Measurements from ENCODE around the gene SNW1.

- TF ChIP-seq SP1 (CRISPR knock-in tag; conservative IDR thresholded peaks at IDR 0.05) (no peak), CBFB (CRISPR knock-in tag; IDR thresholded peaks at IDR 0.05; ENCODE audit: low read depth) (no peak), NR1H2 (CRISPR knock-in tag; IDR thresholded peaks at IDR 0.05) (no peak), ZNF121 (CRISPR knock-in tag; IDR thresholded peaks at IDR 0.05) (no peak), ATF3 (CRISPR knock-in tag; conservative IDR thresholded peaks at IDR 0.05) (no peak), MAX (CRISPR knock-in tag; IDR thresholded peaks at IDR 0.05) (no peak), TEAD1 (CRISPR knock-in tag; IDR thresholded peaks at IDR 0.05) (no peak), NFYB (CRISPR knock-in tag; conservative IDR thresholded peaks at IDR 0.05; ENCODE audit: low read depth) (no peak), ZBTB21 (CRISPR knock-in tag; IDR thresholded peaks at IDR 0.05; ENCODE audit: borderline replicate concordance) (no peak), ZMAT4 (CRISPR knock-in tag; IDR thresholded peaks at IDR 0.05) (no peak), E2F4 (CRISPR knock-in tag; IDR thresholded peaks at IDR 0.05; ENCODE audit: borderline replicate concordance, low read depth) (no peak), CTCF (IDR thresholded peaks at IDR 0.05) (no peak), USF2 (CRISPR knock-in tag; IDR thresholded peaks at IDR 0.05) (no peak)
Measured at GRCh38 chr14:77786148-77786547, 25.2 kb upstream of the SNW1 start.
